Measurements from ENCODE around the gene THSD7A. TPM values are rescaled to one million over a fixed set of nuclear protein-coding genes. Genes with fewer than 3 reads are reported as not detected.

Gene THSD7A
- total RNA-seq, 1 experiment from 2014 or later, result 0.68 TPM

- POLR2A ChIA-PET, result no interaction called here
- DNase-seq (ENCODE audit: low spot score) (no peak), ATAC-seq (no peak)
- H3K4me1 Mint-ChIP-seq, result peaks cover 13% of the 10 kb centered on the region
- no peak overlapping the region for H3K4me3 Mint-ChIP-seq
- no peak overlapping the region for H3K27ac Mint-ChIP-seq
- H3K9me3 Mint-ChIP-seq, result no peaks in the 10 kb centered on the region
- CTCF ChIA-PET, result no interaction called here
- H3K36me3 Mint-ChIP-seq, result no peaks in the 10 kb centered on the region
- no peaks in the 10 kb centered on the region for H3K27me3 Mint-ChIP-seq (ENCODE audit: low read depth)
- TF ChIP-seq JUN (CRISPR knock-in tag; IDR thresholded peaks at IDR 0.05) (no peak), SMAD3 (CRISPR knock-in tag; IDR thresholded peaks at IDR 0.05; ENCODE audit: borderline replicate concordance) (no peak), SMAD4 (CRISPR knock-in tag; IDR thresholded peaks at IDR 0.05) (no peak)
Observed at GRCh38 chr7:11716185-11716584, 115.8 kb downstream of the THSD7A start.

- Mint-ChIP-seq H3K4me1 (peaks cover 21% of the 10 kb centered on the region), H3K36me3 (no peaks in the 10 kb centered on the region), H3K9me3 (no peaks in the 10 kb centered on the region), H3K27ac (no peak overlapping the region), H3K4me3 (no peak overlapping the region), H3K27me3 (ENCODE audit: low read depth) (no peaks in the 10 kb centered on the region)
- ChIA-PET CTCF (interaction anchor here (1.4 kb wide), 1 partner anchor 34 kb away, joined by 3 read pairs; no protein-coding TSS in a partner anchor), POLR2A (no interaction called here)
- TF ChIP-seq NR3C1 (CRISPR knock-in tag; conservative IDR thresholded peaks at IDR 0.05; ENCODE audit: low read depth) (no peak), ZNF512 (CRISPR knock-in tag; IDR thresholded peaks at IDR 0.05; ENCODE audit: borderline replicate concordance) (no peak), ZNF317 (CRISPR knock-in tag; IDR thresholded peaks at IDR 0.05; ENCODE audit: borderline replicate concordance, low read depth) (no peak), CREB1 (CRISPR knock-in tag; IDR thresholded peaks at IDR 0.05) (no peak), E2F4 (CRISPR knock-in tag; IDR thresholded peaks at IDR 0.05; ENCODE audit: borderline replicate concordance, low read depth) (no peak), ZNF416 (CRISPR knock-in tag; IDR thresholded peaks at IDR 0.05) (no peak), NR2C2 (CRISPR knock-in tag; IDR thresholded peaks at IDR 0.05) (no peak), RELA (CRISPR knock-in tag; IDR thresholded peaks at IDR 0.05; ENCODE audit: borderline replicate concordance) (no peak), FOXK1 (CRISPR knock-in tag; IDR thresholded peaks at IDR 0.05) (no peak), ZBTB43 (CRISPR knock-in tag; IDR thresholded peaks at IDR 0.05) (no peak), TCF7 (CRISPR knock-in tag; IDR thresholded peaks at IDR 0.05; ENCODE audit: low read depth) (no peak), GTF2I (CRISPR knock-in tag; conservative IDR thresholded peaks at IDR 0.05) (no peak), JUN (CRISPR knock-in tag; IDR thresholded peaks at IDR 0.05) (no peak), CDX4 (CRISPR knock-in tag; IDR thresholded peaks at IDR 0.05; ENCODE audit: borderline replicate concordance) (no peak), PRDM15 (CRISPR knock-in tag; IDR thresholded peaks at IDR 0.05) (no peak), ERG (CRISPR knock-in tag; IDR thresholded peaks at IDR 0.05) (no peak), ZNF219 (CRISPR knock-in tag; IDR thresholded peaks at IDR 0.05; ENCODE audit: borderline replicate concordance) (no peak), GABPB1 (CRISPR knock-in tag; IDR thresholded peaks at IDR 0.05) (no peak), IRF2 (CRISPR knock-in tag; IDR thresholded peaks at IDR 0.05; ENCODE audit: borderline replicate concordance, low read depth) (no peak)
- ATAC-seq, result no peak
- DNase-seq (ENCODE audit: low spot score), result no peak
Observed at GRCh38 chr7:11714676-11715075, 117.3 kb downstream of the THSD7A start.
